WTC11 (cell line): ENCODE results near the gene CCDC6. TPM values are rescaled to one million over a fixed set of nuclear protein-coding genes. Genes with fewer than 3 reads are reported as not detected.

Experiments used
- ATAC-seq: fragments of 200-7000 bp; cut with Tn5 transposase; 2 replicates; pipeline ENCODE4 v1.10.0; 2021; ENCODE audit warnings: mild to moderate bottlenecking, moderate library complexity
- CTCF ChIA-PET: fragments of 300-600 bp; sonication (Branson Sonifier 250); formaldehyde crosslinking; loops from one replicate; lab custom pipeline; 2021; ENCODE audit warnings: antibody characterized with exemption; lab: Charles Lee
- POLR2A ChIA-PET: fragments of 350-600 bp; sonication (Branson Sonifier 250); formaldehyde crosslinking; loops from one replicate; lab custom pipeline; 2021; ENCODE audit warnings: antibody characterized with exemption; lab: Charles Lee
- DNase-seq: peaks from one replicate; pipeline ENCODE4 v3.0.0; 2021; ENCODE audit warnings: low spot score
- H3K27ac Mint-ChIP-seq: 2 replicates; pipeline ENCODE4 v1.8.0; 2021; ENCODE audit warnings: mixed read lengths
- H3K27me3 Mint-ChIP-seq: 2 replicates; pipeline ENCODE4 v1.8.0; 2021; ENCODE audit warnings: low read depth, mild to moderate bottlenecking, moderate library complexity, mixed read lengths
- H3K36me3 Mint-ChIP-seq: 2 replicates; pipeline ENCODE4 v1.8.0; 2021; ENCODE audit warnings: mixed read lengths
- H3K4me1 Mint-ChIP-seq: 2 replicates; pipeline ENCODE4 v1.8.0; 2022; ENCODE audit warnings: mixed read lengths
- H3K4me3 Mint-ChIP-seq: 2 replicates; pipeline ENCODE4 v1.8.0; 2021; ENCODE audit warnings: mild to moderate bottlenecking, moderate library complexity, mixed read lengths
- H3K9me3 Mint-ChIP-seq: 2 replicates; pipeline ENCODE4 v1.8.0; 2021; ENCODE audit warnings: mixed read lengths
- CREB1 ChIP-seq: sonication (generic); formaldehyde crosslinking; IDR thresholded peaks from 2 replicates; pipeline ENCODE4 v1.8.0; 2023; ENCODE audit warnings: mild to moderate bottlenecking, missing genetic modification reagents
- CTCF ChIP-seq: fragments of 200-600 bp; IDR thresholded peaks from 2 replicates; pipeline ENCODE4 v1.8.0; 2022; ENCODE audit warnings: antibody characterized with exemption
- ETV6 ChIP-seq: sonication (generic); formaldehyde crosslinking; IDR thresholded peaks from 2 replicates; pipeline ENCODE4 v1.8.1; 2022; ENCODE audit warnings: mild to moderate bottlenecking, missing genetic modification reagents
- FOXJ3 ChIP-seq: sonication (generic); formaldehyde crosslinking; IDR thresholded peaks from 2 replicates; pipeline ENCODE4 v1.9.0; 2021; ENCODE audit warnings: missing genetic modification reagents, mild to moderate bottlenecking, borderline replicate concordance
- JAZF1 ChIP-seq: fragments of 250-450 bp; sonication (Bioruptor Pico); IDR thresholded peaks from 2 replicates; pipeline ENCODE4 v1.9.0; 2021; ENCODE audit warnings: moderate library complexity, mild to moderate bottlenecking, inconsistent platforms
- NR3C1 ChIP-seq: sonication (generic); formaldehyde crosslinking; conservative IDR thresholded peaks from 2 replicates; pipeline ENCODE4 v1.8.1; 2023; ENCODE audit warnings: low read depth, mild to moderate bottlenecking, missing genetic modification reagents
- PREB ChIP-seq: sonication (generic); formaldehyde crosslinking; IDR thresholded peaks from 2 replicates; pipeline ENCODE4 v1.8.1; 2022; ENCODE audit warnings: mild to moderate bottlenecking, missing genetic modification reagents, moderate library complexity, borderline replicate concordance
- RELA ChIP-seq: sonication (generic); formaldehyde crosslinking; IDR thresholded peaks from 2 replicates; pipeline ENCODE4 v1.8.1; 2022; ENCODE audit warnings: missing genetic modification reagents, mild to moderate bottlenecking, borderline replicate concordance
- SP1 ChIP-seq: sonication (generic); formaldehyde crosslinking; conservative IDR thresholded peaks from 2 replicates; pipeline ENCODE4 v1.8.1; 2022; ENCODE audit warnings: missing genetic modification reagents
- TCF7 ChIP-seq: sonication (generic); formaldehyde crosslinking; IDR thresholded peaks from 2 replicates; pipeline ENCODE4 v1.8.0; 2022; ENCODE audit warnings: mild to moderate bottlenecking, low read depth, missing genetic modification reagents, moderate library complexity
- TEAD1 ChIP-seq: sonication (generic); formaldehyde crosslinking; IDR thresholded peaks from 2 replicates; pipeline ENCODE4 v1.8.0; 2022; ENCODE audit warnings: mild to moderate bottlenecking, missing genetic modification reagents
- ZNF232 ChIP-seq: sonication (generic); formaldehyde crosslinking; IDR thresholded peaks from 2 replicates; pipeline ENCODE4 v1.8.0; 2022; ENCODE audit warnings: mild to moderate bottlenecking, missing genetic modification reagents
- ZNF425 ChIP-seq: fragments of 250-450 bp; sonication (Bioruptor Pico); conservative IDR thresholded peaks from 2 replicates; pipeline ENCODE4 v1.9.0; 2021; ENCODE audit warnings: mild to moderate bottlenecking
- total RNA-seq: library from RNA; stranded (reverse); gene quantifications from 3 replicates; pipeline ENCODE4 v1.2.3, GENCODE V29; 2021
- TF ChIP-seq, protein P1 (sequence below): sonication (generic); formaldehyde crosslinking; IDR thresholded peaks from 2 replicates; pipeline ENCODE4 v1.8.1; 2022; ENCODE audit warnings: low read depth, missing genetic modification reagents, borderline replicate concordance
- TF ChIP-seq, protein P2 (sequence below): sonication (generic); formaldehyde crosslinking; IDR thresholded peaks from 2 replicates; pipeline ENCODE4 v1.8.1; 2022; ENCODE audit warnings: mild to moderate bottlenecking, moderate library complexity, missing genetic modification reagents
- TF ChIP-seq, protein P3 (sequence below): sonication (generic); formaldehyde crosslinking; IDR thresholded peaks from 2 replicates; pipeline ENCODE4 v1.8.1; 2023; ENCODE audit warnings: mild to moderate bottlenecking, missing genetic modification reagents
- TF ChIP-seq, protein P4 (sequence below): sonication (generic); formaldehyde crosslinking; IDR thresholded peaks from 2 replicates; pipeline ENCODE4 v1.8.0; 2022; ENCODE audit warnings: mild to moderate bottlenecking, missing genetic modification reagents

The CCDC6 gene
- total RNA-seq, 1 experiment from 2014 or later, result 55.2 TPM

GRCh38 chr10:59867590-59867989 is 38.8 kb downstream of the CCDC6 start (continued):
- TF ChIP-seq, protein P1, sequence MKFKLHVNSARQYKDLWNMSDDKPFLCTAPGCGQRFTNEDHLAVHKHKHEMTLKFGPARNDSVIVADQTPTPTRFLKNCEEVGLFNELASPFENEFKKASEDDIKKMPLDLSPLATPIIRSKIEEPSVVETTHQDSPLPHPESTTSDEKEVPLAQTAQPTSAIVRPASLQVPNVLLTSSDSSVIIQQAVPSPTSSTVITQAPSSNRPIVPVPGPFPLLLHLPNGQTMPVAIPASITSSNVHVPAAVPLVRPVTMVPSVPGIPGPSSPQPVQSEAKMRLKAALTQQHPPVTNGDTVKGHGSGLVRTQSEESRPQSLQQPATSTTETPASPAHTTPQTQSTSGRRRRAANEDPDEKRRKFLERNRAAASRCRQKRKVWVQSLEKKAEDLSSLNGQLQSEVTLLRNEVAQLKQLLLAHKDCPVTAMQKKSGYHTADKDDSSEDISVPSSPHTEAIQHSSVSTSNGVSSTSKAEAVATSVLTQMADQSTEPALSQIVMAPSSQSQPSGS, result no peak
- no peak for TF ChIP-seq CREB1 (CRISPR knock-in tag)
- TF ChIP-seq, protein P2, sequence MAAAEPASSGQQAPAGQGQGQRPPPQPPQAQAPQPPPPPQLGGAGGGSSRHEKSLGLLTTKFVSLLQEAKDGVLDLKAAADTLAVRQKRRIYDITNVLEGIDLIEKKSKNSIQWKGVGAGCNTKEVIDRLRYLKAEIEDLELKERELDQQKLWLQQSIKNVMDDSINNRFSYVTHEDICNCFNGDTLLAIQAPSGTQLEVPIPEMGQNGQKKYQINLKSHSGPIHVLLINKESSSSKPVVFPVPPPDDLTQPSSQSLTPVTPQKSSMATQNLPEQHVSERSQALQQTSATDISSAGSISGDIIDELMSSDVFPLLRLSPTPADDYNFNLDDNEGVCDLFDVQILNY (CRISPR knock-in tag), result no peak

- Mint-ChIP-seq H3K4me1 (peaks cover 52% of the 10 kb centered on the region), H3K27me3 (no peaks in the 10 kb centered on the region; the same call in 1 of the 2 replicates), H3K27ac (peak overlapping the region; percentile 21; the same call in 1 of the 2 replicates), H3K36me3 (no peaks in the 10 kb centered on the region; the same call in 1 of the 2 replicates), H3K9me3 (peaks cover 4% of the 10 kb centered on the region; the same call in 1 of the 2 replicates), H3K4me3 (no peak overlapping the region)
- TF ChIP-seq FOXJ3 (CRISPR knock-in tag), result no peak
- TF ChIP-seq SP1 (CRISPR knock-in tag), result 0 out of 2 replicates have a peak, but pooled peaks have one; percentile 20
- ChIA-PET POLR2A (interaction anchor here (1.1 to 1.2 kb wide), 2 partner anchors 41 to 44 kb away, joined by 3 to 4 read pairs; partner anchors contain the start of gene CCDC6), CTCF (interaction anchor here (0.6 to 3.0 kb wide), 20 partner anchors 8 to 393 kb away, joined by 3 to 28 read pairs (median 5); partner anchors contain the start of gene CCDC6)
- DNase-seq (peak; percentile 26), ATAC-seq (peak; percentile 91)
Observed at GRCh38 chr10:59865101-59865500, 41.3 kb downstream of the CCDC6 start.

- peak overlapping the region; percentile 1; the same call in 1 of the 2 replicates for H3K27ac Mint-ChIP-seq
- H3K4me1 Mint-ChIP-seq, result peaks cover 50% of the 10 kb centered on the region
- no peaks in the 10 kb centered on the region; the same call in 1 of the 2 replicates for H3K27me3 Mint-ChIP-seq
- ATAC-seq (no peak), DNase-seq (no peak)
- ChIA-PET CTCF (interaction anchor here (0.6 to 3.0 kb wide), 20 partner anchors 8 to 394 kb away, joined by 3 to 28 read pairs (median 5); partner anchors contain the start of gene CCDC6), POLR2A (interaction anchor here (1.1 to 1.2 kb wide), 2 partner anchors 41 to 44 kb away, joined by 3 to 4 read pairs; partner anchors contain the start of gene CCDC6)
- H3K4me3 Mint-ChIP-seq, result no peak overlapping the region
- H3K36me3 Mint-ChIP-seq, result no peaks in the 10 kb centered on the region; the same call in 1 of the 2 replicates
- H3K9me3 Mint-ChIP-seq, result peaks cover 4% of the 10 kb centered on the region; the same call in 1 of the 2 replicates
- TF ChIP-seq, protein P3, sequence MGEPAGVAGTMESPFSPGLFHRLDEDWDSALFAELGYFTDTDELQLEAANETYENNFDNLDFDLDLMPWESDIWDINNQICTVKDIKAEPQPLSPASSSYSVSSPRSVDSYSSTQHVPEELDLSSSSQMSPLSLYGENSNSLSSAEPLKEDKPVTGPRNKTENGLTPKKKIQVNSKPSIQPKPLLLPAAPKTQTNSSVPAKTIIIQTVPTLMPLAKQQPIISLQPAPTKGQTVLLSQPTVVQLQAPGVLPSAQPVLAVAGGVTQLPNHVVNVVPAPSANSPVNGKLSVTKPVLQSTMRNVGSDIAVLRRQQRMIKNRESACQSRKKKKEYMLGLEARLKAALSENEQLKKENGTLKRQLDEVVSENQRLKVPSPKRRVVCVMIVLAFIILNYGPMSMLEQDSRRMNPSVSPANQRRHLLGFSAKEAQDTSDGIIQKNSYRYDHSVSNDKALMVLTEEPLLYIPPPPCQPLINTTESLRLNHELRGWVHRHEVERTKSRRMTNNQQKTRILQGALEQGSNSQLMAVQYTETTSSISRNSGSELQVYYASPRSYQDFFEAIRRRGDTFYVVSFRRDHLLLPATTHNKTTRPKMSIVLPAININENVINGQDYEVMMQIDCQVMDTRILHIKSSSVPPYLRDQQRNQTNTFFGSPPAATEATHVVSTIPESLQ, result no peak
- TF ChIP-seq ZNF425 (no peak), CTCF (no peak), NR3C1 (CRISPR knock-in tag) (no peak), TCF7 (no peak), ETV6 (no peak), TEAD1 (CRISPR knock-in tag) (no peak), ZNF232 (CRISPR knock-in tag) (no peak), RELA (no peak), PREB (no peak), JAZF1 (CRISPR knock-in tag) (no peak)
- TF ChIP-seq, protein P4, sequence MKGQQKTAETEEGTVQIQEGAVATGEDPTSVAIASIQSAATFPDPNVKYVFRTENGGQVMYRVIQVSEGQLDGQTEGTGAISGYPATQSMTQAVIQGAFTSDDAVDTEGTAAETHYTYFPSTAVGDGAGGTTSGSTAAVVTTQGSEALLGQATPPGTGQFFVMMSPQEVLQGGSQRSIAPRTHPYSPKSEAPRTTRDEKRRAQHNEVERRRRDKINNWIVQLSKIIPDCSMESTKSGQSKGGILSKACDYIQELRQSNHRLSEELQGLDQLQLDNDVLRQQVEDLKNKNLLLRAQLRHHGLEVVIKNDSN (CRISPR knock-in tag), result no peak
- TF ChIP-seq, protein P1, result no peak
Observed at GRCh38 chr10:59864141-59864962, 42.0 kb downstream of the CCDC6 start.
